Activated CD4-positive, alpha-beta T cell treated with anti-CD3 and anti-CD28 coated beads for 24 hours (primary cell): Measurements from ENCODE around the gene GRB7.
"Not testable (repeated sequence)": the region's sequence is repeated elsewhere in the genome, so short reads cannot be mapped to it uniquely, and the experiment has no call there.

Source experiments
- DNase-seq, 2 donors: peaks; one replicate each; pipeline ENCODE4 v3.0.0-alpha.2; 2020; ENCODE audit warnings: low read depth in 2 of 2

The GRB7 gene

GRCh38 chr17:39751637-39752036 lies 13.9 kb downstream of the GRB7 start:
- no peak for DNase-seq

DNA sequence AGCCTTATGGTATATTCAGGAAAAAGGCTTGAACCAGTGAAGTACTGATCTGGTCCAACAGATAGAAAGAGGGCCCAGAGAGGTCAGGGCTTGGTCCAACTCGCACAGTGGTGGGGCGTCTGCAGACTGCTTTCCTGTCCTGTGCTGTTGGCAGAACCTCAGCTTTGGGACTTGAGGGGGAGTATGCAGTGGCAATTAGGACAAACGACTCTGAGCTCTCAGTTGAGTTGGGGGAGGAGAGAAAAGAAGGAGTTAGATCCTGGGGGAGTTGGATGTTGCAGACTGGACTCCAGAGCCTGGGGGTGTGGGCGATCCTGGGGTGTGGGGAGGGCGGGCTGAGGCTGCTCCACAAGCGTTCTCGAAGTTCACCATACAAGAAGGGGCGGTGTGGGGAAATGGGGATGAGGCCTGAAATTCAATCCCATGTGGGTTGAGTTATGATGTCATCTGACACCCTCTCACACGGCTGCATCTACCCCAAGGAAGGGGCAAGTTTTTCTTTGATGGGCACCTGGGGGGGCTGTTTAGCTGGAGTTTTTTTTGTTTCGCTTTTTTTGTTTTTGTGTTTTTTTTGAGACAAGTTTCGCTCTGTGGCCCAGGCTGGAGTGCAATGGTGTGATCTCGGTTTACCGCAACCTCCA lies 14.6 kb downstream of the GRB7 start:
- no peak for DNase-seq

DNA sequence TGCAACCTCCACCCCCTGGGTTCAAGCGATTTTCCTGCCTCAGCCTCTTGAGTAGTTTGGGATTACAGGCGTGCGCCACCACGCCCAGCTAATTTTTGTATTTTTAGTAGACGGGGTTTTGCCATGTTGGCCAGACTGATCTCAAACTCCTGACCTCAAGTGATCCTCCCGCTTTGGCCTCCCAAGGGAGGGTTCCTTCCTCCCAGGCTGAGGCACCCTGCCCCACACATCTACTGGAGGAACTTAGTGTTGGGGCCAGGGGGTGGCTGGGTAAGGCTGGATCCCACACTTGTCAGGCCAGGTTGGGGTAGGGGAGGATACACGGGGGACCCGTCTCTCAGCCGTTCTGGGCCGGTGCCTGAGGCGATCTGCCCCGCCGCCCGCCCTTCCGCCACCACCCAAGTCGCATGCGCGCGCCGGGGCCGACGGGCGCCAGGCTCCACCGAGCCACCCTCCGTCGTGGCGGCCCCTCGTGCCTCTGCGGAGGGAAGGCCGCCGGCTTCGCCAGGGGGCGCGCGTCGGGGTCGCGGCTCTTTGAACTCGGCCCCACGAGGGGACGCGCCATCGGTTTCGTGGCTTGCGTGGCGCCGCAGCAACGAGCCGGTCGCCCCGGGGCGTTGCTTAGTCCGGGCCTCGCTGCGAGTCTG lies 15.9 kb downstream of the GRB7 start:
- no peak for DNase-seq

- DNase-seq, result peak; percentile 90 to 92
Observed at GRCh38 chr17:39754161-39754957, 16.6 kb downstream of the GRB7 start.

- no peak for DNase-seq
Observed at GRCh38 chr17:39754958-39755553, 17.3 kb downstream of the GRB7 start.

GRCh38 chr17:39755554-39756379 lies 18.0 kb downstream of the GRB7 start:
- DNase-seq, result no peak

DNA sequence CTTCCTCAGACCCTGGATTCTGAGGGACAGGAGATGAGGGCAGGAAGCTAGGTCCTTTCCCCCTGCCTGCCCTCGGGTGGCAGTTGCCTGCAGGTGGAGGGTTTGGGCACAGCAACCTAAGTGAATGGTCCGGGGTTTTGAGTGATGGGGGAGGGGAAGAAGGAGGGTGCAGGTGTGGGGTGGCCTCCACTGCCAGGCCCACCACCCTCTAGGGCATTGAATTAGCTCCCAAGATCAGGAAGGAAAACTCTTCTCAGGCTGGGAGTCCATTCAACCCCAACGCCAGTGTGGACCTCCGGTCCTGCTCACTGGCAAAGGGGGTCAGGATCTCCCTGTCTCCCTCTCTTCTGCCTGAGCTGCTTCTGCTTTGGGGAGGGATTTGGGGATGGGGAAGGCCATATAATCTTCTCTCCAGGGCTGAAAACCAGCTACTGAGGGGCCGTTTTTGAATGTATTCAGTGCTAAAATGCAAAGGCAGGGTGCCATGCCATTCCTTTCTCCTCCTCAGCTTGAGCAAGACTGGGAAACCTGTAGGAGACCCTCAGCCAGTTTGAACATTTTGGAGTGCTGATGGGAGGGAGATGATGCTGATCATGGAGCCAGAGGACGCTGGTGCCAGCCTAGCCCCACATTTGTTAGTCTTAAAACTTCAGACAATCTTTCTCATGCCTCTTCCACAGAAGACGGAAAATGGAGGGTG lies 18.8 kb downstream of the GRB7 start:
- no peak for DNase-seq

GRCh38 chr17:39757176-39757662 lies 19.5 kb downstream of the GRB7 start:
- DNase-seq, result no peak

- DNase-seq, result peak in 1 of 2 donors; percentile 39
Observed at GRCh38 chr17:39757931-39758873, 20.5 kb downstream of the GRB7 start.

- no peak for DNase-seq
Observed at GRCh38 chr17:39759204-39759603, 21.5 kb downstream of the GRB7 start.

DNA sequence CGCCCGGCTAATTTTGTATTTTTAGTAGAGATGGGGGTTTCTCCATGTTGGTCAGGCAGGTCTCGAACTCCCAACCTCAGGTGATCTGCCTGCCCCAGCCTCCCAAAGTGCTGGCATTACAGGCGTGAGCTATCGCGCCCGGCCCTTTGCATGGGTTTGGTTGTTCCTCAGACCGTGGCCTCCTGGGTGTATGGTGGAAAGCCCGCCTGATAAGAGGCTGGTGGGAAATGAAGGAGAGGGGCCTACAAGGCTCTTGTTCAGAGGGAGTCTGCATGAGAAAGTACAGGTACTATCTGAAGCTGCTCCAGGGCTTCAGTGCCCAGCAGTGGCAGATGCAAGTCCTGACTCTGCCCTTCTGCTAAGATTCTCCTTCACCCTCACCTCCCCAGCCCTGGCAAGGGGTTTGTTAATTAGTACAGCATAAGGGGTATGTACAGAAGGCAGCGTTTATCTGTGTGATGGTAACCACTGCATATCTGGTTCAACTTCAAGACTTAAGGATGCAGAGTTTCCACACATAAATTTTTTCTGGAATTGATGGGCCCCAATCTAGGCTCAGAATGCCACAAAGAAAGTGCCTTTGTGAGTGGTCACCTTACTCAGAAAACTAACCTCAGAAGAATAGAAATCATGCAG lies 24.2 kb downstream of the GRB7 start:
- no peak for DNase-seq

DNA sequence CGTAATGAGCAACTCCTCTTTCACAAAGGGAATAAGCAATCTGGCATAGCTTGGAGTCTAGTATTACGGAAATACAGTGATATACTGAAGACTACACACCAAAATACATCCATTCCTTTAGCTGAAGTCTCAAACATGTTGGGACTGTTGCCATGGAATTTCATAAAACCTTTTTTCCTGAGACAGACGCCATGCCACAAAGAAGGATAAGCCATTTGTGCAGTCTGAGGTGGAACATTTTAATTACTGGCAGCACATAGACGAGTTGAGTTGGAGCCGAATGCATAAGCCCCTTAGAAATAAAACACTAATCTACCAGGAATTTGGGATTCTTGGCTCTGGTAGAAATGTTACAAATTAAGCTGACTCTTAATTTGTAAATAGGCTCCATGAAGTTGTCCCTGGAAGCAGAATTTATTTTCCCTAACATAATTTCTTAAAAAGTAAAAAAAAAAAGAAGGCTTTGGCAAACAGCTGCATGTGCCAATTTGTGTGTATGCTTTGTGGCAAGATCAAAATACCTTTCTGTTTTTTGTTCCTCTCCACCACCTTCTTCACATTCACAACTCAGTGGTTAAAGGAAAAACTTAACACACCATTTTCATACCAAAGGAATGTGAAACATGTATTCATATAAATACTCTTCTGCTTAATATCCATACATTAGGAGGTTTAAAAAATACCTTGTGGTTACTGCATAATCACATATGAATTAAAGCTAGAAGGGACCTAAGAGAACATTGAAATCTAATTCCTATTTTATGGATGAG lies 25.5 kb downstream of the GRB7 start:
- no peak for DNase-seq

- not testable (repeated sequence) for DNase-seq
Observed at GRCh38 chr17:39764171-39764570, 26.4 kb downstream of the GRB7 start.

GRCh38 chr17:39765175-39765574 lies 27.4 kb downstream of the GRB7 start:
- DNase-seq, result no peak

DNA sequence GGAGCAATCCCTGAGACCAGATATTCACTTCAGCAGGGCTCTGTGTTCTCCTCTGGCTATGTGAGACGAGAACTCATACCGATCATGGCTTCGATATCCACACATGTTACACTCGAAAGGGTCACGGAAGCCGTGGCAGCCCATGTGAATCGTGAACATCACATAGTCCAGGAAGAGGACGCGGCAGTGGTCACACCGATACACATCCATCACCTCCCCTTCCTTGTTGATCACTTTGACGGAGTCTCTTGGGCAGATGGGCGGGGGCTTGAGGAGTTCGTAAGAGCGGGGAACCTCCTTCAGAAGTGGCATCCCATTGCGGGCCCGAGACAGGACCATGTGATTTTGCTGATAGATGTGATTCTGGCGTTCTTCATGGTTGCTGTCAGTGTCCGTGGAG lies 28.0 kb downstream of the GRB7 start:
- no peak for DNase-seq

DNA sequence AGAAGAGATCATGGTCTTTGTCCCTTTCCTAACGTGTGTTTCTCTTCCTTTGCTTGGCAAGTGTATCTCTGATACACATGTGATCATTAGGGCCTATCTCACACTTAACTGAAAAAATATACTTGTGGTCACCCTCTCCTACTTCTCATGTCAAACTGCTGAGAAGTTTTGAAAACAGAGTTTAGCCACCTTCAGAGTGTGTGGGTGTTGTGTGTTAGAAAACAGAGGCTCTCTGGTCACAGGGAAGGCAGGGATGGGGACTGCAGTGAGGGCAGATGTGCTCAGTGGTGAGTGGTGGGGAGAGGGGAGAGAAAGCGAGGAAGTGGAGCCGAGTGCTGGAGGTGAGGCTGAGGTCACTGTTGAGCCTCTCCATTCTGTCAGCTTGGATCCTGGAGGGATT lies 29.4 kb downstream of the GRB7 start:
- DNase-seq, result no peak

- DNase-seq, result peak; percentile 23 to 58
Observed at GRCh38 chr17:39769974-39770587, 32.3 kb downstream of the GRB7 start.

- no peak for DNase-seq
Observed at GRCh38 chr17:39772415-39772814, 34.7 kb downstream of the GRB7 start.
